Activated naive CD4-positive, alpha-beta T cell treated with Interleukin-2 at 50 U/mL for 16 hours (primary cell): ENCODE results near the gene SLC16A7.

Experiments used
- DNase-seq: peaks from one replicate; pipeline ENCODE4 v3.0.0-alpha.2; 2020

Gene SLC16A7

GRCh38 chr12:59677857-59678256 is 82.0 kb downstream of the SLC16A7 start:
- no peak for DNase-seq

GRCh38 chr12:59678759-59679411 is 83.1 kb downstream of the SLC16A7 start:
- DNase-seq = no peak

GRCh38 chr12:59689776-59690175 is 93.9 kb downstream of the SLC16A7 start:
- no peak for DNase-seq

GRCh38 chr12:59695379-59695778 is 99.5 kb downstream of the SLC16A7 start:
- no peak for DNase-seq

- DNase-seq = no peak
Measured at GRCh38 chr12:59698600-59698999, 102.8 kb downstream of the SLC16A7 start.

- no peak for DNase-seq
Measured at GRCh38 chr12:59699421-59700152, 103.8 kb downstream of the SLC16A7 start.

GRCh38 chr12:59700153-59700450 is 104.3 kb downstream of the SLC16A7 start:
- DNase-seq = no peak

- no peak for DNase-seq
Measured at GRCh38 chr12:59708064-59708463, 112.2 kb downstream of the SLC16A7 start.

GRCh38 chr12:59708484-59708883 is 112.7 kb downstream of the SLC16A7 start:
- DNase-seq = no peak

- DNase-seq = no peak
Measured at GRCh38 chr12:59710004-59710628, 114.3 kb downstream of the SLC16A7 start.

GRCh38 chr12:59710964-59711363 is 115.1 kb downstream of the SLC16A7 start:
- DNase-seq = no peak

- no peak for DNase-seq
Measured at GRCh38 chr12:59715434-59715833, 119.6 kb downstream of the SLC16A7 start.

- no peak for DNase-seq
Measured at GRCh38 chr12:59716043-59716442, 120.2 kb downstream of the SLC16A7 start.

GRCh38 chr12:59717436-59717835 is 121.6 kb downstream of the SLC16A7 start:
- DNase-seq = no peak

GRCh38 chr12:59719701-59720100 is 123.9 kb downstream of the SLC16A7 start:
- no peak for DNase-seq

- DNase-seq = no peak
Measured at GRCh38 chr12:59723520-59723919, 127.7 kb downstream of the SLC16A7 start.

GRCh38 chr12:59724011-59724695 is 128.3 kb downstream of the SLC16A7 start:
- DNase-seq = no peak

GRCh38 chr12:59733200-59733599 is 137.4 kb downstream of the SLC16A7 start:
- no peak for DNase-seq

GRCh38 chr12:59734371-59734770 is 138.5 kb downstream of the SLC16A7 start:
- DNase-seq = no peak

- no peak for DNase-seq
Measured at GRCh38 chr12:59735231-59735630, 139.4 kb downstream of the SLC16A7 start.

GRCh38 chr12:59736359-59736758 is 140.5 kb downstream of the SLC16A7 start:
- DNase-seq = no peak

GRCh38 chr12:59736786-59737185 is 141.0 kb downstream of the SLC16A7 start:
- DNase-seq = no peak

GRCh38 chr12:59737725-59738463 is 142.1 kb downstream of the SLC16A7 start:
- DNase-seq = no peak
